HEK293 (cell line): Measurements from ENCODE around the gene CD59.

ENCODE experiments used
- CTCF ChIA-PET: fragments of 350-600 bp; formaldehyde crosslinking; extraction: SDS; loops from one replicate; lab custom pipeline; 2021; ENCODE audit warnings: antibody characterized with exemption; lab: Yijun Ruan, JAX
- POLR2A ChIA-PET: fragments of 300-600 bp; formaldehyde crosslinking; extraction: SDS; loops from one replicate; lab custom pipeline; 2020; ENCODE audit warnings: antibody characterized with exemption, inconsistent platforms; lab: Yijun Ruan, JAX
- H3K27ac ChIP-seq: fragments of 200-500 bp; sonication (Bioruptor generic); 2 replicates; pipeline ENCODE4 v1.5.1; 2014; ENCODE audit warnings: low read depth, low read length, control low read depth, inconsistent platforms; ENCODE audit errors: extremely low read depth
- H3K36me3 ChIP-seq, 2 experiments: fragments of 200-500 bp in 1 of 2; sonication (Bioruptor generic) in 1 of 2; 1 replicate in 1 of 2; 2 replicates in 1 of 2; pipeline ENCODE4 v1.5.1; 2014 to 2017; ENCODE audit warnings: inconsistent platforms in 2 of 2, low read length in 2 of 2; ENCODE audit not compliant: control insufficient read depth in 2 of 2, insufficient read depth in 1 of 2
- H3K4me1 ChIP-seq: fragments of 200-500 bp; sonication (Bioruptor generic); 2 replicates; pipeline ENCODE4 v1.5.1; 2014; ENCODE audit warnings: mild to moderate bottlenecking, low read length, inconsistent platforms; ENCODE audit not compliant: control insufficient read depth, insufficient read depth
- H3K4me3 ChIP-seq: 2 replicates; pipeline ENCODE4 v1.5.1; 2011; ENCODE audit warnings: low read depth, mild to moderate bottlenecking, control low read depth, low read length, moderate library complexity
- H3K9me3 ChIP-seq: fragments of 200-500 bp; sonication (Bioruptor generic); 2 replicates; pipeline ENCODE4 v1.5.1; 2014; ENCODE audit warnings: low read depth, low read length, inconsistent platforms; ENCODE audit not compliant: control insufficient read depth, insufficient read depth
- SCRT1 ChIP-seq: fragments of 450-650 bp; formaldehyde crosslinking; IDR thresholded peaks from 2 replicates; pipeline ENCODE4 v1.5.1; 2016; ENCODE audit warnings: missing biosample characterization, missing genetic modification characterization, borderline replicate concordance
- ZIC2 ChIP-seq: fragments of 450-650 bp; formaldehyde crosslinking; IDR thresholded peaks from 2 replicates; pipeline ENCODE4 v1.5.1; 2016; ENCODE audit warnings: missing biosample characterization, missing genetic modification characterization
- ZNF146 ChIP-seq: fragments of 450-650 bp; formaldehyde crosslinking; IDR thresholded peaks from 2 replicates; pipeline ENCODE4 v1.5.1; 2016; ENCODE audit warnings: missing biosample characterization, missing genetic modification characterization
- ZNF404 ChIP-seq: fragments of 450-650 bp; formaldehyde crosslinking; IDR thresholded peaks from 2 replicates; pipeline ENCODE4 v1.5.1; 2017; ENCODE audit warnings: missing biosample characterization, missing genetic modification characterization
- ZNF501 ChIP-seq: fragments of 450-650 bp; formaldehyde crosslinking; IDR thresholded peaks from 2 replicates; pipeline ENCODE4 v1.5.1; 2016; ENCODE audit warnings: missing biosample characterization, missing genetic modification characterization
- ZNF624 ChIP-seq: fragments of 450-650 bp; formaldehyde crosslinking; IDR thresholded peaks from 2 replicates; pipeline ENCODE4 v1.5.1; 2017; ENCODE audit warnings: missing biosample characterization, missing genetic modification characterization
- ZNF677 ChIP-seq: fragments of 450-650 bp; IDR thresholded peaks from 2 replicates; pipeline ENCODE4 v1.5.0; 2018; ENCODE audit warnings: missing biosample characterization, mild to moderate bottlenecking, missing genetic modification characterization, moderate library complexity
- ZNF785 ChIP-seq: fragments of 450-650 bp; formaldehyde crosslinking; IDR thresholded peaks from 2 replicates; pipeline ENCODE4 v1.5.1; 2016; ENCODE audit warnings: missing biosample characterization, missing genetic modification characterization
- ZNF843 ChIP-seq: fragments of 450-650 bp; formaldehyde crosslinking; IDR thresholded peaks from 2 replicates; pipeline ENCODE4 v1.5.1; 2016; ENCODE audit warnings: missing biosample characterization, missing genetic modification characterization
- ZXDB ChIP-seq: fragments of 450-650 bp; formaldehyde crosslinking; IDR thresholded peaks from 2 replicates; pipeline ENCODE4 v1.5.1; 2016; ENCODE audit warnings: missing biosample characterization, missing genetic modification characterization
- TF ChIP-seq, protein P1 (sequence below): fragments of 450-650 bp; formaldehyde crosslinking; IDR thresholded peaks from 2 replicates; pipeline ENCODE4 v1.5.0; 2017; ENCODE audit warnings: missing biosample characterization, missing genetic modification characterization, borderline replicate concordance
- TF ChIP-seq, protein P2 (sequence below): fragments of 450-650 bp; formaldehyde crosslinking; IDR thresholded peaks from 2 replicates; pipeline ENCODE4 v1.5.1; 2016; ENCODE audit warnings: missing biosample characterization, missing genetic modification characterization, borderline replicate concordance
- TF ChIP-seq, protein P3 (sequence below): fragments of 450-650 bp; formaldehyde crosslinking; IDR thresholded peaks from 2 replicates; pipeline ENCODE4 v1.5.1; 2016; ENCODE audit warnings: missing biosample characterization, missing genetic modification characterization
- TF ChIP-seq, protein P4 (sequence below): fragments of 450-650 bp; formaldehyde crosslinking; IDR thresholded peaks from 2 replicates; pipeline ENCODE4 v1.5.1; 2016; ENCODE audit warnings: missing biosample characterization, missing genetic modification characterization, borderline replicate concordance
- TF ChIP-seq, protein P5 (sequence below): fragments of 450-650 bp; formaldehyde crosslinking; IDR thresholded peaks from 2 replicates; pipeline ENCODE4 v1.5.1; 2016; ENCODE audit warnings: missing biosample characterization, missing genetic modification characterization

CD59 gene

DNA sequence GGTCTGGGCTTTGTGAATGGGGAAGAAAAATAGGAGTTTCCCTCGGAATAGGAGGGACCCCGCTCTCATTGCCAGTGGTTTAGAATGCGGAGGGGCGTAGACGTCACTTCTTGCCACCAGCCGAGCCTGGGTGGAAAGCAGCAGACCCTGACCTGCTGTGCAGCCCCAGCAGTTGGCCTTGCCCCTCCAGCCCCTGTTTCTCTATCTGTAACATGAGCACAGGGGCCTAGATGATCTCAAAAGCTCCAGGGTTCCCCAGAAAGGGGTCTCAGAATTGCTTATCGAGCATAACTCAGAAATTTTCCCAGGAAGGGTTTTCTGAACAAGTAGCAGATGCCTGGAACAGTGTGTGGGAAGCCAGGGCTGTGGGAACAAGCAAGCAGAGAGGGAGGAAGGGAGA is 79.5 kb downstream of the CD59 start:
- CTCF ChIA-PET: no interaction called here
- no peaks in the 10 kb centered on the region for H3K9me3 ChIP-seq
- H3K4me3 ChIP-seq: no peak overlapping the region
- TF ChIP-seq, protein P1, sequence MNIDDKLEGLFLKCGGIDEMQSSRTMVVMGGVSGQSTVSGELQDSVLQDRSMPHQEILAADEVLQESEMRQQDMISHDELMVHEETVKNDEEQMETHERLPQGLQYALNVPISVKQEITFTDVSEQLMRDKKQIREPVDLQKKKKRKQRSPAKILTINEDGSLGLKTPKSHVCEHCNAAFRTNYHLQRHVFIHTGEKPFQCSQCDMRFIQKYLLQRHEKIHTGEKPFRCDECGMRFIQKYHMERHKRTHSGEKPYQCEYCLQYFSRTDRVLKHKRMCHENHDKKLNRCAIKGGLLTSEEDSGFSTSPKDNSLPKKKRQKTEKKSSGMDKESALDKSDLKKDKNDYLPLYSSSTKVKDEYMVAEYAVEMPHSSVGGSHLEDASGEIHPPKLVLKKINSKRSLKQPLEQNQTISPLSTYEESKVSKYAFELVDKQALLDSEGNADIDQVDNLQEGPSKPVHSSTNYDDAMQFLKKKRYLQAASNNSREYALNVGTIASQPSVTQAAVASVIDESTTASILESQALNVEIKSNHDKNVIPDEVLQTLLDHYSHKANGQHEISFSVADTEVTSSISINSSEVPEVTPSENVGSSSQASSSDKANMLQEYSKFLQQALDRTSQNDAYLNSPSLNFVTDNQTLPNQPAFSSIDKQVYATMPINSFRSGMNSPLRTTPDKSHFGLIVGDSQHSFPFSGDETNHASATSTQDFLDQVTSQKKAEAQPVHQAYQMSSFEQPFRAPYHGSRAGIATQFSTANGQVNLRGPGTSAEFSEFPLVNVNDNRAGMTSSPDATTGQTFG (tag by site-specific recombination): no peak
- TF ChIP-seq ZNF404 (tag by site-specific recombination): no peak
- no peak for TF ChIP-seq ZNF843 (tag by site-specific recombination)
- TF ChIP-seq, protein P2, sequence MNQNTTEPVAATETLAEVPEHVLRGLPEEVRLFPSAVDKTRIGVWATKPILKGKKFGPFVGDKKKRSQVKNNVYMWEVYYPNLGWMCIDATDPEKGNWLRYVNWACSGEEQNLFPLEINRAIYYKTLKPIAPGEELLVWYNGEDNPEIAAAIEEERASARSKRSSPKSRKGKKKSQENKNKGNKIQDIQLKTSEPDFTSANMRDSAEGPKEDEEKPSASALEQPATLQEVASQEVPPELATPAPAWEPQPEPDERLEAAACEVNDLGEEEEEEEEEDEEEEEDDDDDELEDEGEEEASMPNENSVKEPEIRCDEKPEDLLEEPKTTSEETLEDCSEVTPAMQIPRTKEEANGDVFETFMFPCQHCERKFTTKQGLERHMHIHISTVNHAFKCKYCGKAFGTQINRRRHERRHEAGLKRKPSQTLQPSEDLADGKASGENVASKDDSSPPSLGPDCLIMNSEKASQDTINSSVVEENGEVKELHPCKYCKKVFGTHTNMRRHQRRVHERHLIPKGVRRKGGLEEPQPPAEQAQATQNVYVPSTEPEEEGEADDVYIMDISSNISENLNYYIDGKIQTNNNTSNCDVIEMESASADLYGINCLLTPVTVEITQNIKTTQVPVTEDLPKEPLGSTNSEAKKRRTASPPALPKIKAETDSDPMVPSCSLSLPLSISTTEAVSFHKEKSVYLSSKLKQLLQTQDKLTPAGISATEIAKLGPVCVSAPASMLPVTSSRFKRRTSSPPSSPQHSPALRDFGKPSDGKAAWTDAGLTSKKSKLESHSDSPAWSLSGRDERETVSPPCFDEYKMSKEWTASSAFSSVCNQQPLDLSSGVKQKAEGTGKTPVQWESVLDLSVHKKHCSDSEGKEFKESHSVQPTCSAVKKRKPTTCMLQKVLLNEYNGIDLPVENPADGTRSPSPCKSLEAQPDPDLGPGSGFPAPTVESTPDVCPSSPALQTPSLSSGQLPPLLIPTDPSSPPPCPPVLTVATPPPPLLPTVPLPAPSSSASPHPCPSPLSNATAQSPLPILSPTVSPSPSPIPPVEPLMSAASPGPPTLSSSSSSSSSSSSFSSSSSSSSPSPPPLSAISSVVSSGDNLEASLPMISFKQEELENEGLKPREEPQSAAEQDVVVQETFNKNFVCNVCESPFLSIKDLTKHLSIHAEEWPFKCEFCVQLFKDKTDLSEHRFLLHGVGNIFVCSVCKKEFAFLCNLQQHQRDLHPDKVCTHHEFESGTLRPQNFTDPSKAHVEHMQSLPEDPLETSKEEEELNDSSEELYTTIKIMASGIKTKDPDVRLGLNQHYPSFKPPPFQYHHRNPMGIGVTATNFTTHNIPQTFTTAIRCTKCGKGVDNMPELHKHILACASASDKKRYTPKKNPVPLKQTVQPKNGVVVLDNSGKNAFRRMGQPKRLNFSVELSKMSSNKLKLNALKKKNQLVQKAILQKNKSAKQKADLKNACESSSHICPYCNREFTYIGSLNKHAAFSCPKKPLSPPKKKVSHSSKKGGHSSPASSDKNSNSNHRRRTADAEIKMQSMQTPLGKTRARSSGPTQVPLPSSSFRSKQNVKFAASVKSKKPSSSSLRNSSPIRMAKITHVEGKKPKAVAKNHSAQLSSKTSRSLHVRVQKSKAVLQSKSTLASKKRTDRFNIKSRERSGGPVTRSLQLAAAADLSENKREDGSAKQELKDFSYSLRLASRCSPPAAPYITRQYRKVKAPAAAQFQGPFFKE (tag by site-specific recombination): no peak
- no peak for TF ChIP-seq ZNF501 (tag by site-specific recombination)
- peak; percentile 70 for TF ChIP-seq ZIC2
- POLR2A ChIA-PET: no interaction called here
- no peak overlapping the region for H3K27ac ChIP-seq
- no peaks in the 10 kb centered on the region for H3K36me3 ChIP-seq
- H3K4me1 ChIP-seq: no peaks in the 10 kb centered on the region

DNA sequence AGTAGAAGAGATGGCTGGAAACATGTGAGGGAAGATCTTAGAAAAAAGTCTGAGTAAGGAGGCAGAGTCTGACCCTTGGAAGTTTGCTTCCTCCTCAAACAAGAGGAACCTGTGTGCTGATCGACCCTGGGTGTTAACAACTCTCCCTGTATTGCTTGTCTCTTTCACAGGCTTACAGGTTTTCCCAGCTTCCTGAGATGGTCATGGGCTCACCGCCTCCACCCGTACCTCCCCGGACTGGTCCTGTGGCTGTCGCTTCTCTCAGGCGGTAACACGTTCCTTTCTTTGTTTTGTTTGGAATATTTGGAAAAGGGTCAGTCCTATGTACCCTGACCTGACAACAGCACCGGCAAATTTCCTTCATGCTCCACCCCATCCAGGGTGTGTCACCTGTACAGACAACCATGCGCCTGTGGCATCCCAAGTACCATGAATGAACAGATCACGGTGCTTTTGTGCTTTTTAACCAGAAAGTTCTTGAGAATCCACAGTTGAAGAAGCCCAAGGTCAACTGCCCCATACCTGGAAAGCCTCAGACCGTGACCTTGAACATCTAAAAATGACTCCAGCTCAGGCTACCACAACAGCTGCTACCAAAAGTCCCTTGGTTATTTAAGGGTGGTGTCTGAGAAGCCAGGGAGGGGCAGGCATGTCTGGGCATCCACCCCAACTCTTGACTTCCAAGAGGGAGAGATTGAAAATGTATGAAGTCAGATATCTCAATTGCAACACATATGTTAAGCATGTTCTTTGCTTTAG is 80.2 kb downstream of the CD59 start:
- no peaks in the 10 kb centered on the region for H3K4me1 ChIP-seq
- no peak for TF ChIP-seq ZNF146 (tag by site-specific recombination)
- no peak for TF ChIP-seq ZNF677 (tag by site-specific recombination)
- TF ChIP-seq, protein P3, sequence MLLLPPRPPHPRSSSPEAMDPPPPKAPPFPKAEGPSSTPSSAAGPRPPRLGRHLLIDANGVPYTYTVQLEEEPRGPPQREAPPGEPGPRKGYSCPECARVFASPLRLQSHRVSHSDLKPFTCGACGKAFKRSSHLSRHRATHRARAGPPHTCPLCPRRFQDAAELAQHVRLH: no peak
- TF ChIP-seq, protein P4, sequence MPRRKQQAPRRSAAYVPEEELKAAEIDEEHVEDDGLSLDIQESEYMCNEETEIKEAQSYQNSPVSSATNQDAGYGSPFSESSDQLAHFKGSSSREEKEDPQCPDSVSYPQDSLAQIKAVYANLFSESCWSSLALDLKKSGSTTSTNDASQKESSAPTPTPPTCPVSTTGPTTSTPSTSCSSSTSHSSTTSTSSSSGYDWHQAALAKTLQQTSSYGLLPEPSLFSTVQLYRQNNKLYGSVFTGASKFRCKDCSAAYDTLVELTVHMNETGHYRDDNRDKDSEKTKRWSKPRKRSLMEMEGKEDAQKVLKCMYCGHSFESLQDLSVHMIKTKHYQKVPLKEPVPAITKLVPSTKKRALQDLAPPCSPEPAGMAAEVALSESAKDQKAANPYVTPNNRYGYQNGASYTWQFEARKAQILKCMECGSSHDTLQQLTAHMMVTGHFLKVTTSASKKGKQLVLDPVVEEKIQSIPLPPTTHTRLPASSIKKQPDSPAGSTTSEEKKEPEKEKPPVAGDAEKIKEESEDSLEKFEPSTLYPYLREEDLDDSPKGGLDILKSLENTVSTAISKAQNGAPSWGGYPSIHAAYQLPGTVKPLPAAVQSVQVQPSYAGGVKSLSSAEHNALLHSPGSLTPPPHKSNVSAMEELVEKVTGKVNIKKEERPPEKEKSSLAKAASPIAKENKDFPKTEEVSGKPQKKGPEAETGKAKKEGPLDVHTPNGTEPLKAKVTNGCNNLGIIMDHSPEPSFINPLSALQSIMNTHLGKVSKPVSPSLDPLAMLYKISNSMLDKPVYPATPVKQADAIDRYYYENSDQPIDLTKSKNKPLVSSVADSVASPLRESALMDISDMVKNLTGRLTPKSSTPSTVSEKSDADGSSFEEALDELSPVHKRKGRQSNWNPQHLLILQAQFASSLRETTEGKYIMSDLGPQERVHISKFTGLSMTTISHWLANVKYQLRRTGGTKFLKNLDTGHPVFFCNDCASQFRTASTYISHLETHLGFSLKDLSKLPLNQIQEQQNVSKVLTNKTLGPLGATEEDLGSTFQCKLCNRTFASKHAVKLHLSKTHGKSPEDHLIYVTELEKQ (tag by site-specific recombination): no peak
- no peak for TF ChIP-seq ZNF624 (tag by site-specific recombination)
- TF ChIP-seq ZNF785 (tag by site-specific recombination): no peak
- TF ChIP-seq ZXDB (tag by site-specific recombination): no peak
- TF ChIP-seq, protein P5, sequence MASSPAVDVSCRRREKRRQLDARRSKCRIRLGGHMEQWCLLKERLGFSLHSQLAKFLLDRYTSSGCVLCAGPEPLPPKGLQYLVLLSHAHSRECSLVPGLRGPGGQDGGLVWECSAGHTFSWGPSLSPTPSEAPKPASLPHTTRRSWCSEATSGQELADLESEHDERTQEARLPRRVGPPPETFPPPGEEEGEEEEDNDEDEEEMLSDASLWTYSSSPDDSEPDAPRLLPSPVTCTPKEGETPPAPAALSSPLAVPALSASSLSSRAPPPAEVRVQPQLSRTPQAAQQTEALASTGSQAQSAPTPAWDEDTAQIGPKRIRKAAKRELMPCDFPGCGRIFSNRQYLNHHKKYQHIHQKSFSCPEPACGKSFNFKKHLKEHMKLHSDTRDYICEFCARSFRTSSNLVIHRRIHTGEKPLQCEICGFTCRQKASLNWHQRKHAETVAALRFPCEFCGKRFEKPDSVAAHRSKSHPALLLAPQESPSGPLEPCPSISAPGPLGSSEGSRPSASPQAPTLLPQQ (tag by site-specific recombination): no peak
- TF ChIP-seq SCRT1: no peak
- TF ChIP-seq, all 188 proteins: peak for 0
- ChIA-PET CTCF (no interaction called here), POLR2A (no interaction called here)
- H3K36me3 ChIP-seq: no peaks in the 10 kb centered on the region
- H3K4me3 ChIP-seq: no peak overlapping the region
- no peaks in the 10 kb centered on the region for H3K9me3 ChIP-seq
- no peak overlapping the region for H3K27ac ChIP-seq
